ENCODE measurements around the gene ECEL1.

ECEL1 gene

DNA sequence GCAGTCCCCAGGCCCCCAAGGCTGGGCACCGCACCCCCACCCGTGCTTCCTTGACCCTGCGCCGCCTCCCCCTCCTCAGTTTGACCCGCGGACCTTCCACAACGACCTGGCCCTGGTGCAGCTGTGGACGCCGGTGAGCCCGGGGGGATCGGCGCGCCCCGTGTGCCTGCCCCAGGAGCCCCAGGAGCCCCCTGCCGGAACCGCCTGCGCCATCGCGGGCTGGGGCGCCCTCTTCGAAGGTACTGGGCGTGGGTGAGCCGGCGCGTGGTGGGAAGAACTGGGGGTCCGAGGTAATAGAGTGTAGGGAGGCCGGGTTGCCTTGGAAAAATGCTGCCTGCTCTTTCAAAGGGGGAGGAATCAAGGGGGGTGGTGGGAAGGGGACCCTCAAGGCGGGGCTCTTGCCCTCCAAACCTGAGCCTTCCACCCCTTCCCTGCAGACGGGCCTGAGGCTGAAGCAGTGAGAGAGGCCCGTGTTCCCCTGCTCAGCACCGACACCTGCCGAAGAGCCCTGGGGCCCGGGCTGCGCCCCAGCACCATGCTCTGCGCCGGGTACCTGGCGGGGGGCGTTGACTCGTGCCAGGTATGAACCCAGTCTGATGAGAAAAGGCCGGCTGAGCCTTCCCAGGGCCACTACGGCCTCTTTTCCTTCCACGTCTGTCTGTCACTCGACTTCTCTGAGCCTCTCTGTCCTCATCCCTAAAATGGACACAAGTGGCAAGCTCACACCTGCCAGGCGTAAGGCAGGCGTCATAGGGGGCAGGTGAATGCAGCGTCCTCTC is 35.2 kb upstream of the ECEL1 start:
- DNase-seq (ENCODE audit: low read depth): no peak

DNA sequence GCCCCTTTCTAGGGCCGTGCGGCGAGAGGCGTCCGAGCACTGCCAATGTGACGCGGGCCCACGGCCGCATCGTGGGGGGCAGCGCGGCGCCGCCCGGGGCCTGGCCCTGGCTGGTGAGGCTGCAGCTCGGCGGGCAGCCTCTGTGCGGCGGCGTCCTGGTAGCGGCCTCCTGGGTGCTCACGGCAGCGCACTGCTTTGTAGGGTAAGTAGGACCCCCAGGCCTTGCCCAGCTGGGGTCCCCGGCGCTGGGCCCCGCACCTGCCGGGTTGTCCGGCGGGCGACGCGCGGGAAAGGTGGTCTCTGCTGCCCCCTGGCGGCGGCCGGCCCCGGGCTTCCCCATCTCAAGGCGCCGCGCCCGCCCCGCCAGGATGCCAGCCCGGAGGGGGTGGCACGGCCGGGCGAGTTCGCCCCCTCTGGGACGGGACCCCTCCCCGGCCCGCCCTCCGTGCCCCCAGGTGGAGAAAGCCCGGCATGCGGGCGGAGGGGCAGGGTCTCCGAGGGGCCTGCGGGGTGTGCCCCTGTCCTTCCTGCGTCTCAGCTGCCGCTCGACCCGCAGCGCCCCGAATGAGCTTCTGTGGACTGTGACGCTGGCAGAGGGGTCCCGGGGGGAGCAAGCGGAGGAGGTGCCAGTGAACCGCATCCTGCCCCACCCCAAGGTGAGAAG is 34.5 kb upstream of the ECEL1 start:
- peak; percentile 46 for DNase-seq (ENCODE audit: low read depth)

DNA sequence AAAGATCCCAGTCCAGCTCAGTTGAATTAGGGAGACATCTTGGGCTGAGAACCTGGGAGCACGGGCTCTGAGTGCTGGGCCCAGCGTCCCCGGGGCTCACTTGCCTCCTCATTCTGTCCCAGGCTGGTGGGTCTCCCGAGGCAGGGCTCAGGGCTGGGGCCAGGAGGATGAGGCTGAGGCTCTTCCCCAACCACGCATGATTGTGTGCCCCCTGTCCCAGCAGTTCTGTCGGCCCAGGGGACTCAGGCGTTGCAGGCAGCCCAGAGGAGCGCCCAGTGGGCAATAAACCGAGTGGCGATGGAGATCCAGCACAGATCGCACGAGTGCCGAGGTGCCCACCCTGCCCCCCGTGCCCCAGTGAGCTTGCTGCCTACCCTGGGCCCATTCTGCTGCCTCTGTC is 33.5 kb upstream of the ECEL1 start:
- no peak for DNase-seq (ENCODE audit: low read depth)

DNA sequence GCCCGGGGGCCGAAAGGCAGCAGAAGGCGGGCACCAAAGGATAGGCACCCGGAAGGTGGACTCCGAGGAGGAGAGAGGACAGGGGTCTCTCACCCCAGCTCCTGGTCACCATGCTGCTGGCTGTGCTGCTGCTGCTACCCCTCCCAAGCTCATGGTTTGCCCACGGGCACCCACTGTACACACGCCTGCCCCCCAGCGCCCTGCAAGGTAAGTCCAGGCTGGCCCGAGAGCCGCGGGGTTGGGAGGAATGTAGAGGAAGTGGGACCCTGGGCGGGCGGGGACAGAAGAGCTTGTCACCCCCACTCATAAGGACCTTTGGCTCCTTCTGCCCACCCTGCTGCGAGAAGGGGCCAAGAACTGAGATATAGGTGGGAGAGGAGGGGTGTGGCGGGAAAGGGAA is 32.9 kb upstream of the ECEL1 start:
- no peak for DNase-seq (ENCODE audit: low read depth)

DNA sequence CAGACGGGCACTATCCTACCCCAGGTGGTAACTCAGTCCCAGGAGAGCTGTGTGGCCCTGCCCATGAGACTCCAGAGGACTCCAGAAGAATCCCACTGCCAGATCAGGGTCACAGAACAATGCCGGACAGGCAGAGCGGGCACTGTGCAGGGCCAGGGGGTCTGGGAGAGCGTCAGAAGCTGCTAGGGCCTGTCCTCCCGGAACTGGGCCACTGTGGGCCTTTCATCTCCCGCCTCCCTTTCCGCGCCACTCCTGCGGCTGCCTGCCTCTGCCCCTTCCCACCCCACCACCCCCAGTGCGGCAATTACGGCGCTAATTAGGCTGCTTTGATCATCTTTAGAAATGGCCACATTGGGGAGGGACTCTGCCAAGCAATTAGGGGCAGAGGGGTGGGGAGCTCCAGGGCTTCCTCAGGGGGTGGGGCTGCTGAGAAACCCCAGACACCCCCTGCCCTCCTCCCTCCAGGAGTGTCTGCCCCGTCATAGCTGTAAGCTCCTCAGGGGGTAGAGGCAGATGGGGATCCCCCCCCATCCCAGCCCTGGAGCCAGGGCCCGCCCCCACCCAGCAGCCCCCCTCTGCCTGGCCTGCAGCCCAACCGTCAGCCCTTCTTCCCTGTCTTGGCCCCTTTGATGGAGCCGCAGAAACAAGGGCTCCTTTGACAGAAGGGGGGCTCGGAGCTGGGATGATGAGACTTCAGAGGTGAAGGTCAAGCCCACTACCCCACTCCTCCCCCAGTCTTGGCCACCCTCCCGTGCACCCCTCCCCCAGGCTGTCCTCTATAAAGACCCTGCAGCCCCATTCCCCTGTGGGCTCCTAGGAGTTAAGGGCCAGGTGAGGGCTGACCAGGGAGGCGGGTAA is 32.2 kb upstream of the ECEL1 start, which contains the start of gene PRSS56:
PRSS56 (plus strand) TSS at position 808 of the 858 bp plus-strand sequence. CDS start 211 bp downstream, outside the sequence.
- DNase-seq (ENCODE audit: low read depth): no peak

DNA sequence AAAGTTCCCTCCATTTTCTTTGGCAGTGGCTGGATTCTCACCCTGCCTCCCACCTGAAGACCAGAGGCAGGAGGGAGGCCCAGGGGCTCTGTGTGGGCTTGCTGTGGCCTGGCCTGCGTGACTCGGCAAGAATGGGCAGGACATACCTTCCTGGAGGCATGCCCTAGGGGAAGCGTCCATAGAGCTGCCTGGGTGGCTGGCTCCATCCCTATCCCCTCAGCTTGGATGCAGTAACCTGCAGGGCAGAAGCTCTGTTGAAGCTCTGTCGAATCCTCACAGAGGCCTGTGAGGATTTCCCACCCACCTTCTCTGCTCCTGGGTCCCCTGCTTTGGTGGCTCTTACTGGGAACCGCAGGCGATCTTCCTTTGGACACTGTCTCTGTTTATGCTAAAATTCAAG is 31.2 kb upstream of the ECEL1 start:
- no peak for DNase-seq (ENCODE audit: low read depth)

DNA sequence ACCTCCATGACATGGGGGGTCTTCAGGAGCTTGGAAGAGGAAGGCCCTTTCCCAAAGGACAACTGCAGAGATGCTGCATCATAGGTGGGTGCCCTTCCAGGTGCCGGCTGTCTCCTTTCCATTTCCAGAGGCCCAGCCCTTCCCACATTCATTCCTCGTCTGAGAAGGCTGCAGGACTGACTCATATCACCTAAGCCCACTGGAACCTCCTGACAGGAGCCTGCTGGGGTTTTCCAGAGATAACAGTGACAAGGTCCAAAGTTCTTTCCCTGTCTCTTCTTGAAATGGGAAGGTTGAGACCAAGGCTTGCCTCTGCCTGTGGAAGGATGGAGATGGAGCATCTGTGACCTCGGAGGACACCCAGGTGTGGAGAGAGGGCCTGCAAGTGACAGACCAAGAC is 28.9 kb upstream of the ECEL1 start:
- DNase-seq (ENCODE audit: low read depth): no peak

DNA sequence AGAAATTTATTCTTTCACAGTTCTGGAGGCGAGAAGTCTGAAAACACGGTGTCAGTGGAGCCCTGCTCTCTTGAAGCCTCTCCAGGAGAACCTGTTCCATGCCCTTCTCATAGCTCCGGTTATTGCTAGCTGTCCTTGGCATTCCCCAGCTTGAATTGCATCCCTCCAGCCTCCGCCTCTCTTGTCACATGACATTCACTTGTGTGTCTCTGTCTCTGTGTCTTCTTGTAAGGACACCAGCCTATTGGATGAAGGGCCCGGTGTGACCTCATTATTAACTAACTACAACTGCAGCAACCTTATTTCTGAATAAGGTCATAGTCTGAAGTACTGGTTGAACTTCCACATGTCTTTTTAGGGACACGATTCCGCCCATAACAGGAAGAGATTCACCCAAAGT is 28.0 kb upstream of the ECEL1 start:
- DNase-seq (ENCODE audit: low read depth): no peak

DNA sequence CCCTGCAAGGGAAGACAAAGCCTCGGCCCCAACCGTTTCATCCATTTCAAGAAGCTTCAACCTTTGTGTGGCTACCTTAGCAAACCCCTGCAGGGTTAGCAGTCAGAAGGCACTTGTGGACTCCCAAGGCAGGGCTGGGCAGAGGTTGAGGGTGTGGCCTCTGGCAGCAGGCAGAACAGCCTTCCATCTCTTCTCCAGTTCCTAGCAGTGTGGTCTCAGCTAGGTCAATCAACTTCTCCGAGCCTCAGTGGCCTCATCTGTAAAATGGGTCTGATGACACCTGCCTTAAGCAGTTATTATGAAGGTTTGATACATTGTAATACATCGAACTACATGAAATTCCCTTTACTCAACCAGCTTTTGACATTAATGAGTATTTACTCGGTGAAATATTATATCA is 25.7 kb upstream of the ECEL1 start:
- no peak for DNase-seq (ENCODE audit: low read depth)

DNA sequence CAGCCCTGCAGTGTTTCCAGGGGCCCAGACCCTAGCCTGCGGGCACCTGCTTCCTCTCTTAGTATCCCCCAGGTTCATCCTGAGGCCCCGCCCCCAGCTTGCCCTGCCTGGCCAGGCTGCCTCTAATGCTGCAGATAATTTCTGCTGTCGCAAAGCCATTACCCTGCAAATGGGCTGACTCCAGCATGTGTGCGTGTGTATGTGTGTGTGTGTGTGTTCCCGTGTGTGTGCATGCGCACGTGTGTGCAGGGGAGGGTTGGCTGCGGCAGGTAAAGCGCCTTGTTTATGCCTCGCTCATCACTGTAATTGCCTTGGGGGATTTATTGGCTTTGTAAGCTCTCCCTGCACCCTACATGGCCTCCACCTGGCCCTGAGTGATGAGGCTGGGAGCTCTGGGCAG is 25.0 kb upstream of the ECEL1 start:
- no peak for DNase-seq (ENCODE audit: low read depth)

DNA sequence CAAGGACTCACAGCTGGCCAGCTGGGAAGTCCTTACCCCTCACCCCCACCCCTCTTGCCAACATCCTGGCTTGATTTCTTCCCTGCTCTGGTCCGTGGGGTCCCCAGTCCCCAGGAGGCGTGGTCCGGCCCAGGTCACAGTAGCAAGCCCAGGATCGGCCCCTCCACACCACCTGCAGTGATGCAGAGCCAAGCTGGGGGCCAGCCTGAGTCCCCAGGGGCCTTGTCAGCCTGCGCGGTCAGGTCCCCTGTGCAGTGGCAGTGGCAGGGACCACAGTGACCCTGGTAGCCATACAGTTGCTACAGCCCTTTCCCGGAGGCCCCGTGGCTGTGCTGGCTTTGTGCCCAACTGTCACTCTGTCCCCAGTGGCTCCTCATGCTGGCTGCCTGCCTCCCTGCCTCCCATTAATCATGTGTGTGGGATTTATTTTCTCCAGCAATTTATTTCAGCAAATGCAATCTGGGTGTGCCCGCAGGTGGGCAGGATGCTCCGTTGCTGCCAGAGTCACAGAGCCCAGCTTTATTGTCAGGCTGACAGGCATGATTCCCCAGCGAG is 23.8 kb upstream of the ECEL1 start:
- DNase-seq (ENCODE audit: low read depth): no peak

DNA sequence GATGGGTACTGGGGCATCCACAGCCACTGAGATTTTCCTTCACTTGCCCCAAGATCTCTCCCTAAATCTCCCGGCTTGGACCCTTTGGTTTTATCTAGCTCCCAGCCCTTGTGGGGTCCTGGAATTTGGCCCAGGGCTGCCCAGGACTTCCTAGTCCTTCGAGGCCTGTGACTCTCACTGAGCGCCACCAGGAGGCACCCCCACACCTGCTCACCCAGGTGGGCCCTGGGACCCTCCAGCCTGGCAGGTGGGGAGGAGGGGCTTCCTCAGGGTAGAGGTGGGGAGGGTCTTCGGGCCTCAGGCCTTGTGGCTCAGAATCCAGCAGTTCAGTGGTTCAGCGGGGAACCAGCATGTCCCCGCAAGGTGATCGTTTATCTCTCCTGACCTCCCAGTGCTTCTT is 20.6 kb upstream of the ECEL1 start:
- DNase-seq (ENCODE audit: low read depth): no peak

DNA sequence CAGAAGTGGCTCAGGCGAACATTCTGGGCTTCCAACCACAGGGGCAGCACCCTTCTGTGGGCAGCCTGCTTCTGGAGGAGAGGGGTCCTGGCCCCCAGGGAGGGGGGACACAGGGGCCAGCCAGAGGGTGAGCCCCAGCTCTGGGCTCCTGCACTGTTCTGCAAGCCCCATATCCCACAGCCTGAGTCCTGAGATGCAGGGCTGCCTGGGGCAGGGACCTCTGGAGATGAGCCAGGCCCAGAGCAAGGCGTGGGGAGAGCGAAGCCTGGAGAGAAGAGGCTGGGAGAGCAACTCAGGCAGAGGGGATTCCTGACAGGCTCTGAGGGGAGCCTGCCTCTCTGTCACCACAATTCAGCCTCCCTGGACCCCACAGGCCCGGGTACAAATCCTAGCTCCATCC is 19.1 kb upstream of the ECEL1 start:
- DNase-seq (ENCODE audit: low read depth): no peak

DNA sequence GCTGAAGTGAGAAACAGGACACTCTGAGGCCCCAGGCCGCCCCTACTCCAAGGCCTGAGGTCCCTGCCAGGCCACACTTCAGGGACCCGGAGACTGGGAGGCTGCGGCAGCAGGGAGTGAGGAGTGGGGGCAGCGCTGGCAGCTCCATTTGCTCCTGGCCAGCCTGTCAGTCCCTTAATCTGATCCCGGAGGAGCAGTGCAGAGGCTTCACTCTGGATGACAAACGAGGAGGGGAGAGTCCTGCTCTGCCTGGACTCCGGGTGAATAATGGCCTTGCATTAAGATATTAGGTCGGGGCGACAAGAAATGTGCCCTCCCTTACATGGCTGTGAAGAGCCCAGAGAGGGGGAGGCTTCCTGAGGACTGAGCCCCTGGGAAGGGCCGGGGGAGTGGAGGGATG is 18.2 kb upstream of the ECEL1 start:
- no peak for DNase-seq (ENCODE audit: low read depth)

DNA sequence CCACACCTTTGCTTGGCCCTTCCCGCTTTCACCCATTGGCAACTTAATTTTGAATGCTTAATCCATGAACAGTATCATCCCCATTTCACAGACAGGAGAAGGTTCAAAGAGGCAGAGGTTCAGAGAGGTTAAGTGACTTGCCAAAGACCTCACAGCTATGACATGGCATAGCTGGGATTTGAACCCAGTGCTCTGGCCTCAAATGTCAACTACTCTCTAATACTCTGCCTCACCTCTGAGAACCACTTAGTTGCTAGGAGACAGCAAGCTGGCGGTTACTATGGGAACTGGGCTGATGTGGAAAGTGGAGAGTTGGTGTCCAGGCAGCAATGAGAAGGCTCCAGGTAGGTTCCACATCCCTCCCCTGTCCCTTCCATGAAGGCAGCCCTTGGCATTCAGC is 16.8 kb upstream of the ECEL1 start:
- no peak for DNase-seq (ENCODE audit: low read depth)

DNA sequence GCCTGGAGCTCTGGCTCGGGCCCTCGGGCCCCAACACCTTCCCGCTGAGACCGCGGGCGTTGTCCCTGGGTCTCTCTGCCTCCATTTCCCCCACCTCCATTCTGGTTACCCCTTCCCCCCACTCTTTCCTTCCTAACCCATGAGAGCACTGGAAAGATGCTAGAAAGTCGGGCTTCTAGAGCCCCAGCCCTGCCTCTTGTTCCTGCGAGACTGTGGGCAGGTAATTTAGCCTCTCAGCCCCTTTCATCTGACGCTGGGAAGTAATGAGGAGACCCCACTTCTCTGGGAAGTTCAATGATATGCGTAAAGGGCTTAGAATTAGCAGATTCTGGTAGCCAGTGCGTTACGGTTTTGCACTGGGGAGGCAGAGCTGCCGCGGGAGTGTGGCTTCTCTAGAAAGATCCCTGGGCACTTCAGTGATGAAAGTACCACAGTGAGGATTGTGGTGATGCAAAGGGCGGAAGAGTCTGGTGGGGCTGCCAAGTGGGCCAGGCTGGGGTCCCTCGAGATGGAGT is 16.2 kb upstream of the ECEL1 start:
- DNase-seq (ENCODE audit: low read depth): no peak

DNA sequence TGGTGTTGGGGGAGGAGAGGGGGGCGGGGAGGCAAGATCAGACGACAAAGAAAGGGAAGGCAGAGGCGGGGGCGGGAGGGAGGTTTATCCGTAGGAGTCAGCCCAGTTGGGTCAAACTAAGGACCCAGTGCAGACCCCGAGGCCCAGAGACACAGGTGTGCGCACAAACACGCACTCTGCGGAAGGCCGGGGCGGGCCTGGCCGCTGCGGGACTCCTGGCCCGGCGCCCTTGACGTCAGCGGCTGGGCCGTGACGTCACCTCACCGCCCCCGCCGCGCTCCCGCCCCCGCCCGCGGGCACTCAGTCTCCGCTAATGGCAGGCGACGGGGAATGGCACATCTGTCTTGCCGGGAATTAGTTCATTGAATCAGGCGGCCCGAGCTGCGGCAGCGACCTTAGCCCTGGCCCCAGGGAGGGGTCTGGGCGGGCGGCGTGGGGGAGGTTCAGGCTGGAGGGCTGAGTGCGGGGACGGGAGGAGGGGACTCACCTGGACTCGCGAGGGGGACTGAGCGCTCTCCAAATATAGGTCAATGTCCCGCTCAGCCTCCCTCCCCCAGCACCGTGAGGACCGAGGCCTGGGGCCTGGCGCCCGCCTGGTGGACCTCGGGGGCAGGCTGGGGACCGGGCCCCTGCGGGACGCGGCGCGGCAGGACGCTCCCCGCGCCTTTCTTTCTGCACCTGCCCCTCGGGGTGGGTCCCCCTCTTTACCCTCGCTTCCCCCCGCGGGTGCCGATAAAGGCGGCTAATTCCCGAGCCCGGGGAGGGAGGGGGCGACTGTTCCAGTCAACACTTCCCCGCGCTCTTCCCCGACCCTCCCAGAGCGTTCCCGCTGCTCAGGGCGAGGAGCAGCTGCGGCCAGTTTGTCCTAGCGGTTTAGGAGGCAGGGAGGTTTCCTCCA is 15.5 kb upstream of the ECEL1 start:
- DNase-seq (ENCODE audit: low read depth): no peak

DNA sequence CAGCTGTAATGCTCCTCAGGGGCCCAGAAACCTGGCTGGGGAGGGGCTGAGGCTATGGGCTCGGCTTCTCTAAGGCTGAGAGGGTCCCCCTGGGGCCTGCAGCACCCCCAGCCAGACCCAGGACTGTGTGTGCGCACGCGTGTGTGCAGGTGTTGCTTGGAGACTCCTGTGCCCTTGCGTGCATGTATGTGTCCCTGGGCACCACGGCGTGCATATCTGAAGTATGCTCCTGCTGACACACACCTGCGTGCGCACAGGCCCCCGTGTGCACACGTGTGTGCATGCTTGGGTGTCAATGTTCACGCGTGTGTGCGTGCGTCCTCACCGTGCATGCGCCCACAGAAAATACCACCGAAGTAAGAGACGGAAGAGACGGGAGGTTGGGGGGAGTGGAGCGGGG is 14.9 kb upstream of the ECEL1 start:
- no peak for DNase-seq (ENCODE audit: low read depth)

DNA sequence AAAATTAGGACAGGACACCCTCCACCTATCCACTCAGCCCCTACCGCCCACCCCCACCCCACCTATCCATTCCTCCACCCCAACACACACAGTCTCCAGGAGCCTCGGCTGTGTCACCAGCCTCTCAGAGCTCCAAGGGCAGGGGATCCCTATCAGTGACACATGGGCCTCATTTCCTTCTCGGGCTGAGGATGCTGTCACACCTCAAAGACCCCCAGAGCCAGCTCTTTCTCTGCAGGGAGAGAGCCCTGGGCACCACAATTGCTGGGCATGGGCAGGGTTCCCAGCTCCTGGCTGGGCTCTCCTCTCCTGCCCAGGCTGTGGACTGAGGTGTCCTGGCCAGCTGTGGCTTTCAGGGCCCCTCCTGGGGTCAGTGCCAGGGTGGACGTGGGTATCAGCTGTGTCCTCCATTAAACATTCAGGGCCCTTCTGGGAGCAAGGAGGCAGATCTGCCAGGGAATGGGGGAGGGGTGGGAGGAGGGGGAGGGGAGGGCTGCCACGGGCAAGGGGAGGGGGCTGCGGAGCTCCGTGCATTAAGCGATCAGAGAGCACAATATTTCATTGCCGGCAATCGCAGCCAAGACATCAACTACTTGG is 14.3 kb upstream of the ECEL1 start:
- DNase-seq (ENCODE audit: low read depth): no peak

DNA sequence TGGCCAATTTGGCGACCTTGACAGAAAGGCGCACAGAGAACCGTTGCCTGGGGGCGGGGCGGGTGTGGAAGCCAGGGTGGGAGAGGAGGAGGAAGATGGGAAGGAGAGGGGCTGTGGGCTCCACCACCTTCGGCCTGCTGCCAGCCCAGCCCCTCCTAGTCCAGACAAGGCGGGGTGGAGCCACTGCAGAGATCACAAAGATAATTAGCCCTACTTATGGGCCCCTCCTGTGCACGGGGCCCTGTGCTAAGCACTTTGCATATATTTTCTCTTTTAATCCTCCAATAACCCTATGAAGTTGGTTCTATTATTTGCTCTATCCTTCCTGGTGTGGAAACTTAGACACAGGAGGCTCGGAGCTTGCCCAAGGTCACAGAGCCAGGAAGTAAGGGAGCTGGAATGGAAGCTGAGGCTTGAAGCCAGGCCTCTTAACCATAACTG is 13.7 kb upstream of the ECEL1 start:
- DNase-seq (ENCODE audit: low read depth): no peak

DNA sequence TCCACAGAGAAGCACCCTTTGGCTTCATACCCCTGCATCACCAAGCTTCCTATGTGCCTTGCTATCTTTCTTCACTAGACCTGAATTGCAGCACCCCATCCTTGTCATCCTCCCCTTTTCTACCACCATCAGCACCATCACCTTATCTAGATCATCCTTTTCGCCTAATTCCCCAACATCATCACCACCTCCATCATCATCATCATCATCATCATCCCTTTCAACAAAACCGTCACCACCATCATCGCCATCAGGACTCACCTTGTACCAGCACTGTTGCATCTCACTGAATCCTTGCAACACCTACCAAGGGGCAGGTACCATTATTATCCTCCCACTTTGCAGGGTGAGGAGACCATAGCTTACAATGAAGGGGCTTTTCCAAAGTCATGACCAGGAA is 10.8 kb upstream of the ECEL1 start:
- no peak for DNase-seq (ENCODE audit: low read depth)
